Activated CD4-positive, alpha-beta T cell treated with anti-CD3 and anti-CD28 coated beads, Interleukin-2, amount 50 U/mL, for 4 hours (primary cell): Measurements from ENCODE around the gene RPL22L1.
"Not testable (repeated sequence)": the region's sequence is repeated elsewhere in the genome, so short reads cannot be mapped to it uniquely, and the experiment has no call there.

Source experiments
- DNase-seq, 2 experiments: peaks; one replicate each; pipeline ENCODE4 v3.0.0-alpha.2; 2020

Gene RPL22L1

DNA sequence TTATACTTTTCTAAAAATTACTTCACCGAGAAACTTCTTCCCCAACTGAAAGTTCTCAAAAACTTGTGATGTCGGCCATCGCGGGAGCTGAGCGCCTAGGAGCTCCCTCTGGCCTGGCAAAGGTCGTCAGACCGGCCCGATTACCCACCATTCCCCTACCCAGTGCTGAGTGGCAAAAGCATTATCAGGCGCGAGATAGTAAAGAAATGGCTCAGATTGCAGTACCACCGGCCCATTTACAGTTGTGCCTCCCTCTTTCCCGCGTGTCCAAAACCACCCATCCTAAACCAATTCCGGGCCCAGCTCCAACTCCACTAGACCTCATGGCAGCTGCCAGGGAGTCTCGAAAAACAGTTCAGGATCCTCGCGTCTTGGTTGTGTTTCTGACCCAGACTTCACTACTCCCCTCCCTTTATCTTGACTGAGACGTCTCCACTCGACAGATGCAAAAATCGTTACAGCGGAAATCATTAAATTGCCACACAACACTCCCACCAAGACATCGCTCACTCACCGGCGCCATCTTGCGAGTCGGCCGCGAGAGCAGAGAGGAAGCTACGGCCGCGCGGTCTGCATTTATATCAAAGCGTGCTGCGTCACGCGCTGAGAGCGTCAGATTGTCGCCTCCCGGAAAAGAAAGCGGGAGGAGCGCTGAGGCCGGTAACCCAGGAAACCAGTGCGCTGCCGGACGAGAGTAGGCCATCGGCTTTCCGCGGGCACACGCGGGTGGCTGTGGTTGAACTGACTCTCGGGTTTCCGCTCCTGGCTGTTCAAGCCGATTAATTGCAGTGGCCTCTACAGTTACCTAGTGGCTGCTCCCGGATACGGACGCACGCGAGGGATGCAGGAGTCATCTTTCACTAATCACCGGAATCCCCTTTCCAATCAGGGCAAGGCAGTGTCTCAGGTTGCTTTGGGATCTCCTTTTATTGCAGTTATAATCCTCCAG, at the start of gene RPL22L1:
Gene RPL22L1 (minus strand): TSS at position 551 of the 949 bp plus-strand sequence. CDS start 28 bp downstream, at position 523.
- peak; percentile 90 for DNase-seq

DNA sequence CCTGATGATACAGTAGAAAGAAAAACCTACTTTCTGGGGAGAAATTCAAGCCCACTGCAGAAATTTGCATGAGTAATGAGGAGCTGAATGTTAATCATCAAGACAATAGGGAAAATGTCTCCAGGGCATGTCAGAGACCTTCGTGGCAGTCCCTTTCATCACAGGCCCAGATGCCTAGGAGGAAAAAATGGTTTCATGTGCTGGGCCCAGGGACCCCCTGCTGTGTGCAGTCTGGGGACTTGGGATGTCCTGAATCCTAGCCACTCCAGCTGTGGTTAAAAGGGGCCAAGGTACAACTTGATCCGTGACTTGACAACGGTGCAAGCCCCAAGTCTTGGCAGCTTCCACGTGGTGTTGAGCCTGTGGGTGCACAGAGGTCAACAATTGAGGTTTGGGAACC, 48.7 kb upstream of the RPL22L1 start:
- DNase-seq, result no peak

DNA sequence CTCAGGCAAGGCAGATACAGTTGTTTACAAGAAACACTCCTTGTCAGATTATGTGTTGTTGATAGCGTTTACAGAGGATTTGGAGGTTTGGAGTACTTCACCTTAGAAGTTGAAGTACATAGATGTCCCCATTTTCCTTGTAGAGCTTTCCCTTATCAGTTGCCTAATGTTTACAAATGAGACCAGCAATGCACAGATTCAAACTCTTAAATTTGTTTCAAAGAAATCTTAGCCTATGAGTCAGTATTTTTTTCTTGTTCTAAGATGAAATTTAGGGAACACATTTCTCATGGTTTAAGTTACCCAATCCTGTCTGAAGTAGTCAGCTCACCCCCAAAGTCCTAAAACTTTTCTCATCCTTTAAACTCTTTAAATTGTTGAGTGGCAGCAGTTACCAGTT, 44.7 kb upstream of the RPL22L1 start:
- DNase-seq, result no peak

DNA sequence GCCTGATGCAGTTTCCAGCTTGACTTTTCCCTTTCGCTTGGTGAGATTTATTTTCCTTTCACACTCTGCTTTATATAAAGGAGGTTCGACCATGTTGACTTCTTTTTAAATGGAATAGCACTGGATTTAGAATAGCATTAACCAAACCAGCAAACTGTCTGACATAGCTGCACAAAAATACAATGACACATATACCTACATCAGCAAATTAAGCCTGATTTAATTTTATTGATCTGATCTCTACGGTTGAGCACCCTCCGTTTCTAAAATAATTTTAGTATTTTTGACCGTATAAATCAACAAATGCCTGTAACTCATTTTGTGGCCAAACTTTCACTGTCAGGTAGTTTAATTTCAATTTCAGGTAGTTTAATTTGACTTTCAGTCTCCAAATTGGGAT, 44.2 kb upstream of the RPL22L1 start:
- DNase-seq, result no peak

DNA sequence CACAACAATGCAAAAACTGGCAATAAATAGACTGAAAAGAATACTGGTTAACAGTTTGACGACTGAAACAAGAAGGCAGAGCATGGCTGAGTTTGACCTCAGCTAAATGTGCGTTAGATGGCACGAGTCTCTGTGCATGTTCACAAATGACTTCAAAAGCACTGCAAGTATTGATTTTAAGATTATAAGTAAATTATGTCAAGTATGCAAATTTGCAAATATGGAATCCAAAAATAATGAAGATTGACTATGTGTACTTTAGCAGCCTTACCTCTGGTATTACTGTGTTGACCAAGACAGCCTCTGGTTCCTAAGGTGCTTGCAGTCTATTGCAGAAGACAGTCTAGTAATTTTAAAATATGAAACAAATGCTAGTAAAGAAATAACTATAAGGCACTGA, 41.1 kb upstream of the RPL22L1 start:
- DNase-seq, result no peak

DNA sequence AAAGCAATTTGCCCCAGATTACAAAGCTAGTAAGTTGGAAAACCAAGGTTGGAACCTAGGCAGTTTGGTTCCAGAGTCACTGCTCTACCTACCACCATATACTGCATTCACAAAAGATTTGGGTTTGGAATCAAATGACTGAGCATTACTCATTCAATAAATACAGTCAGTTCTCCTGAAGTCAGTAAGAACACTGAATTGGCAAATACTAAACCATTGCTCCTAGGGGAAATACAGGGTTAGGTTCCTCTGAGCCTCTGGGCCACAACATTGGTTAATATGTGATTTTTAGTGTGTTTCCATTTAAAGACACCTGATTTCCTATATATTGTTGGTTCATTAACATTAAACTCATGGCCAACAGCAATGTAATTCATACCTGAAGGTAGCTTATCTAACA, 40.5 kb upstream of the RPL22L1 start:
- no peak for DNase-seq

DNA sequence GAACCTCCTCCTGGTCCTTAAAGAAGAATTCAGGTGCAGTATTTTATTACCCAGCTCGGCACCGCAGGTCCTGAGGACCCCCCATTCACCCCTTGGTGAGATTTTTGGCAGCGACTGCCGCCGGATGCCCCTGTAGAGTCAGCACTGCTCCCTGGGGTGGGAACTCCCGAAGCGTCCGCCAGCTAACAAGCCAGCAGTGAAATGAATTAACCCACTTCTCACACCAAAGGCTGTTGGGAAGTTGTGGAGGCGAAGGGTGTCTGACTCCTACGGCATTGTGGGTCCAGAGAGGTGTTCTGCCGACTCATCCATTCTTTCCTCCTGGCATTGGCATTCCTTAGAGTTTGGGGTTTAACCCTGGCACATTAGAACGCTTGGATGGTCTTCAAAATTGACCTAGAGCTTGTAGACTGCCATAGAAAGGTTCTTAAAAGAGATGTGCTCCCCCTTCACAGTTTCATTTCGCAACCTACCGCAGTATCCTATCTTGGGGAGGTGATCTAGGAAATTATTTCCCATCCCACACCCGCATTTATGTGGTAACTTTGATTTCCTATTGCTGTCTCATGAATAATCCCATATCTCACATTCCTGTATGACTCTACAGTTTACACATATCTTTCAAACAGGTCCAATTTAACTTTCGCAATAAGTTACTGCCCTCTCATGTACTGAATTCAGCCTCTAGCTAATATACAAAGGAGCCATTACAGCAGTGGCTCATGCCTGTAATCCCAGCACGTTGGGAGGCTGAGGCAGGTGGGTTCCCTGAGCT, 39.3 kb upstream of the RPL22L1 start:
- no peak for DNase-seq

DNA sequence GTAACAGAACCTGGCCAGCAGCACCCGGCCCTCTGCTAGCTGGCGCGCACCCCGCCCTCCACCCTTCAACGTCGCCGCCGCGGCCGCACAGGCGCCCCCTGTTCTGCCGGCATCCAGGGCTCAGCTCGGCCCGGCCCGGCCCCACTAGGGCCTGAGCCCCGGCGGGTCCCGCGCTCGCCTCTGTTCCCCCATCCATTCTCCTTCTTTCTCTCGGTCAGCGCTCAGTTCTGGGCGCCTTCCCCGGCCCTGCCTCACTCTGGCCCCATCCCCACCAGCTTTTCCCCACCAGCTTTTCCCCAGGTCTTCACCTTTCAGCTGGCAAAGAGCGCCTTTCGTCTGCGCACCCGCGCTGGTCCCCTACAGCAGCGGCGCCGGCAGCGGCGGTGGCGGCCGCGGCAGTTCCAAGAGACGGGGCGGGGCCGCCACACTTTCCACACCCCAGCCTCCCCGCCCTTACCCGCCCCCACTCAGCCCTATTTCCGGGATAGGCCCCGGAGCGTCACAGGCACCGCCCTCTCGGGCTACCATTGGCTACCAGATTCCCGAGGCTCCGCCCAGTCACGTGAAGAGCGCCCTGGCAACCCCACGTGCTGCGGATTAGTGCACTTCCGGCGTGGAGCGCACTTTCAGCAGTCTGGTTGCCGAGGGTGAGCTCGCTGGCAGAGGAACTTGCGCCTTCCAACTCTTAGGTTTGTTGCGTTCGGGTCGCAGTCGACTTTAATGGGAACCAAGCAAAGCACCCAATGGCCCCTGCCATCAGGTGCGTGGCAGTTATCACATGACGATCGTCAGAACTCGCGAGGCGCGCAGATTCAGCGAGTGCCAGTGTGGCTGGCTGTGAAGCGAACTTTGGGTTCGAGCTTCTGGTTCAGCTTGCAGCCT, 38.5 kb upstream of the RPL22L1 start, which contains the start of gene EIF5A2:
Gene EIF5A2 (minus strand): TSS at position 403 of the 882 bp plus-strand sequence. CDS start 831 bp downstream, outside the sequence.
- DNase-seq, result peak; percentile 95 to 96

DNA sequence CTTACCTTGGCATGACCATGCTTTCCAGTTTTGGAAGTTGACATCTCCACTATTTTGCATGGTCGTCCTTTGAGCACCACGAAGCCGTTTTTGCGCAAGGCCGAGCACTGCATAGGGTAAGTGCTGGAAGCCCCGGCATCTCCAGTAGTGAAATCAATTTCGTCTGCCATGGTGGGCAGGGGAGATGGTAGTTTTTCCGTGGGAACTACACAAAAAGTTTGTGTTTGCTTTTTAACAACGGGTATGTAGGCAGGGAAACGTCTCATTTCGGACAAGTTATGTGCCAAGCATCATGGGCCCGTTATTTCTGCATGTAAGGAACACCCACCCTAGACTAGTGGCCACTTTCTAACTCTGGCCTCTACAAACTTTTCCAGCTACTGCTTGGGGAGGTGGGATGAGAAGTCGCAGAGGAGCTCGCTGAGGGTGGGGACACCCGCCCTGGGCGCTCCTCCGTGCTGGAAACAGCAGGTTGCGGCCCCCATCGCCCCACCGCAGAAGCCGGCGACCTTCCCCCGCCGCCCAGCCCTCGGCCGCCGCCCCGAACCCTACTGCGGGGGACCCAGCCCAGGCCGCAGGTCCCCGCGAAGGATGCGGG, 37.7 kb upstream of the RPL22L1 start:
- no peak for DNase-seq

DNA sequence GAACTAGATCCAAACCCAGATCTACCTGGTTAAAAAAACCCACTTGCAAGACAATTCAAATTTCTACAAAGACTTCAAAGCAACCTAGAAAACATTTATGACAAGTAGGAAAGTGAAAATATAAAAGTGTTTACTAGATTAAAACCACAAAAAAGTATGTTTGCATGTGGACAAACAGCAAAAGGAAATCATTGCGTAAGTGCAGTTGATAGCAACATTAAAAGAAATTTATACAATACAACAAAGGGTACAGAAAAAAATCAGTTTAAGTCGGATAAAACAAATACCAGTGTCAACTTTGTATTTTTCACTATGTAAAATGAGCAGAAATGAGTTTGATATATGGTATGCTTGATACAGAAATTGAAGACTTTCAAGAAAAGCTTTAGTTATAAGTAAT, 35.9 kb upstream of the RPL22L1 start:
- DNase-seq, result no peak

DNA sequence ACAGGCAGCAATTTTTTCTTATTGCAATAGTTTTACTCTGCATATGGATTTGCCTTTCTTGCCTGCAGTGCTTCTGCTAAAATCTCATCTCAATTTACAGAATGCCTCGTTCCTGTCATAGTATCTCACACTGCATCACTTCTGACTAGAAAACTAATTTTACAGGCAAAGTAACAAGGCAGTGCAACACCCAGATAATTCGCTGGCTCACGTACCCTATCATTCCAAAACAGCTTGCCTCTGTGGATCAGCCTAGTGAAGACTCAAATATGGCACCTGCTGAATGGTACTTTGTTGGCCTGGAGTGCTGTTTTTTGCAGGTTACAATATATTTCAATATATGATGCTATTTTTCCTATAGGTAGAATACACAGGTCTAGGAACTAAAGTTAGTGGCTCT, 33.1 kb upstream of the RPL22L1 start:
- no peak for DNase-seq

DNA sequence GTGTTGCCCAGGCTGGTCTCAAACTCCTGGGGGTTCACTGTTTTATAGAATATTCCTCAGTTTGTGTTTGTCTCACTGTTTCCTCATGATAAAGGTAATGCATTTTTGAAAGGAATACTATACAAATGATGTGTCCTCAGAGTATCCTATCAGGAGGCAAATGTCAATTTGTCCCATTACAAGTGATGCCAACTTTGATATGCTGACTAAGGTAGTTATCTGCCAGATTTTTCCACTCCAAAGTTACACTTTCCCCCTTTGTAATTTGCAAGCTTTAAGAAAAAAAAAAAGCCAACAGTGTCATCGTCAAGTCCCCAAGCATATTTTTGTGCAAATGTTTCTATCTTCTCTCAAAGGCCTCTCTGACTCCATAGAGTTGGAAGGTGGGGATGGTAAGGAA, 29.5 kb upstream of the RPL22L1 start:
- no peak for DNase-seq

DNA sequence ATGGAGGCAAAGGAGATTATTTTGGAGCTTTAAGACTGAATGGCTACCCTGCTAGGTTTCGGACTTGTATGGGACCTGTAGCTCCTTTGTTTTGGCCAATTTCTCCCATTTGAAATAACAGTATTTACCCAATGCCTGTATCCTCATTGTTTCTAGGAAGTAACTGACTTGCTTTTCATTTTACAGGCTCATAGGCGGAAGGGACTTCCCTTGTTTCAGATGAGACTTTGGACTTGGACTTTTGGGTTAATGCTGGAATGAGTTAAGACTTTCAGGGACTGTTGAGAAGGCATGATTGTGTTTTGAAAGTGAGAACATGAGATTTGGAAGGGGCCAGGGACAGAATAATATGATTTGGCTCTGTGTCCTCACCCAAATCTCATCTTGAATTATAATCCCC, 28.0 kb upstream of the RPL22L1 start:
- no peak for DNase-seq

DNA sequence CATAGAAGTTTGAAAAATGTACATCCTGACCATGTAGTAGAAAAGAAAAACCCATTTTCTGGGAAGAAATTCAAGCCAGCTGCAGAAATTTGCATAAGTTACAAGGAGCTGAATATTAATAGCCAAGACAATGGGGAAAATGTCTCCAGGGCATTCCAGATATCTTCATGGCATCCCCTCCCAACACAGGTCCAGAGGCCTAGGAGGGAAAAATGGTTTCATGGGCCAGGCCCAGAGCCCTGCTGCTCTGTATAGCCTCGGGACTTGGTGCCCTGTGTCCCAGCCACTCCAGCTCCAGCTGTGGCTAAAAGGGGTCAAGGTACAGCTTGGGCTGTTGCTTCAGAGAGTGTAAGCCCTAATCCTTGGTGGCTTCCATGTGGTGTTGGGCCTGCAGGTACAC, 27.2 kb upstream of the RPL22L1 start:
- not testable (repeated sequence) for DNase-seq

DNA sequence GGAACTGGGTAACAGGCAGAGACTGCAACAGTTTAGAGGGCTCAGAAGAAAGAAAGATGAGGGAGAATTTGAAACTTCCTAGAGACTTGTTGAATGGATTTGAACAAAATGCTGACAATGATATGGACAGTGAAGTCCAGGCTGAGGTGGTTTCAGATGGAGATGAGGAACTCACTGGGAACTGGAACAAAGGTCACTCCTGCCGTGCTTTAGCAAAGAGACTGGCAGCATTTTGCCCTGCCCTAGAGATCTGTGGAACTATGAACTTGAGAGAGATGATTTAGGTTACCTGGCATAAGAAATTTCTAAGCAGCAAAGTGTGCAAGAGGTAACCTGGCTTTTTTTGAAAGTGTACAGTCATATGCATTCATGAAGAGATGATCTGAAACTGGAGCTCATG, 26.8 kb upstream of the RPL22L1 start:
- DNase-seq, result no peak

DNA sequence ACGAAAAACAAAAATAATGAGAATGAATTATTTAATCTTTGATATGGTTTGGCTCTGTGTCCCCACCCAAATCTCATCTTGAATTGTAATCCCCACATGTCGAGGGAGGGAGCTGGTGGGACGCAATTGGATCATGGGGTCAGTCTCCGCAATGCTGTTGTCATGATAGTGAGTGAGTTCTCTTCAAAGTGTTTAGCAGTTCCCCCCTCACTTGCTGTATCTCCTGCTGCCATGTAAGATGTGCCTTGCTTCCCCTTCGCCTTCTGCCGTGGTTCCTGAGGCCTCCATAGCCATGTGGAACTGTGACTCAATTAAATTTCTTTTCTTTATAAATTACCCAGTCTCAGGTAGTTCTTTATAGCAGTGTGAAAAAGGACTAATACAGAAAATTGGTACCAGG, 26.3 kb upstream of the RPL22L1 start:
- not testable (repeated sequence) for DNase-seq

DNA sequence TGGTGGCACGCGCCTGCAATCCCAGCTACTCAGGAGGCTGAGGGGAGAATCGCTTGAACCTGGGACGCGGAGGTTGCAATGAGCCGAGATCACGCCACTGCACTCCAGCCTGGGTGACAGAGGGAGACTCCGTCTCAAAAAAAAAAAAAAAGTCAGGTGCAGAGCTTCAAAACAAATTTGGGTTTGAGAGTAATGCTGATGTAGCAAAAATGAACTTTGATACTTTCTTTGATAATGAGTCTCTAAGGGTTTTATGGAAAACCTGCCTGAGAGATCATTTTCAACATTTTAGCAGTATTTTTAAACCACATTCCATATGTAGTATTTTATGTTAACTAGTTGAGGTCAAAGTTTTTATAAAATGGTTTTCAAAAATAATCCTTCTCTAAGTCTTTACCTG, 23.9 kb upstream of the RPL22L1 start:
- no peak for DNase-seq

DNA sequence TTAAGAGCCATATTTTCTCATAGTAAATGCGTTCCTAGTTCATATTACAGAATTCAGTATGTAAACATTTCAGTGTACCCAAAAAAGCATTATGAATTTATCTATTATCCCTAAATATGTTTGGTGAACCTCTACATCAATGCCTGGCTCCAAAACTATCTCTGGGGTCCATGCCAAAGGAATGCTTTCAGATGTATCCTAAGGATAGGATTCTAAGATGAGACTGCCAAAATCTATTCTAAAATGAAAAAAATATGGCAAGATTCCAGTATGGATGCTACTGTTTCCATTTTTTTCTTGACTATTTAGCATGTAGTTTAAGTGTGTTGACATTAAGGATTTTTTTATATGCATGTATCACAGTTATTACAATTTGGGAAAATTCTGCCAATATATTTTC, 19.6 kb upstream of the RPL22L1 start:
- DNase-seq, result no peak

DNA sequence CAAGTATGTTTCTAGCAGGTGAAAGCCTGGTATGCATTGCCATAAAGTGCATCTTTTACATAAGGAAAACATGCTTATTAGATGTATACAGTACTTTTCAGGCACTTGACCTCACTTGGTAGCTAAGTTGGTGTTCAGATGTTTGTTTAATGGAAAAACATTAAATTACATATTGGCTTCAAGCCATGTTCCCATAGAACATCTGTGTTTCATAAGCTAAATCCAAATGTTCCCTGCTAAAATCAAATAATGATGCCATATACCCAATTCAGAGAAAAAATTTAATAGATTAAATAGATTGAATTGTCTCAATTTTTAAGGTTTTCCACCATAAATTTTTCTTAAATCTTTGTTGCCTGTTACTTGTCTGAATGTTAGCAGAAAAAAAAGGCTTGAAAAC, 19.1 kb upstream of the RPL22L1 start:
- no peak for DNase-seq

DNA sequence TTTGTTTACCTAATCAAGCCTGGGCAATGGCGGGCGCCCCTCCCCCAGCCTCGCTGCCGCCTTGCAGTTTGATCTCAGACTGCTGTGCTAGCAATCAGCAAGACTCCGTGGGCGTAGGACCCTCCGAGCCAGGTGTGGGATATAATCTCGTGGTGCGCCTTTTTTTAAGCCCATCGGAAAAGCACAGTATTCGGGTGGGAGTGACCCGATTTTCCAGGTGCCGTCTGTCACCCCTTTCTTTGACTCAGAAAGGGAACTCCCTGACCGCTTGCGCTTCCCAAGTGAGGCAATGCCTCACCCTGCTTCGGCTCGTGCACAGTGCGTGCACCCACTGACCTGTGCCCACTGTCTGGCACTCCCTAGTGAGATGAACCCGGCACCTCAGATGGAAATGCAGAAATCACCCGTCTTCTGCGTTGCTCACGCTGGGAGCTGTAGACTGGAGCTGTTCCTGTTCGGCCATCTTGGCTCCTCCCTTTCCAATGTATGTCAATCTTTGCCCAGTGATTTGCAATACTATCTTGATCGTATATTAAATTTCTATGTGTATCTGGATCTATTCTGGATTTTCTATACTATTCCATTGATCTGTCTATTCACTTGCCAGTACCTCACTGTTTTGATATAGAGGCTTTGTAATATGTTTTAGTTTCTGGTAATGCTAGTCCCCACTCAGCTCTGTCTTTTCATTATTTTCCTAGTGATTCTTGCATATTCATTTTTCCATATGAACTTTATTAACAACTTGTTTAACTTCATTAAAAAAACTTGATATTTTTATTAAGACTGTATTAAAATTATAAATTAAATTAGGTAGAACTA, 14.3 kb upstream of the RPL22L1 start:
- not testable (repeated sequence) for DNase-seq

DNA sequence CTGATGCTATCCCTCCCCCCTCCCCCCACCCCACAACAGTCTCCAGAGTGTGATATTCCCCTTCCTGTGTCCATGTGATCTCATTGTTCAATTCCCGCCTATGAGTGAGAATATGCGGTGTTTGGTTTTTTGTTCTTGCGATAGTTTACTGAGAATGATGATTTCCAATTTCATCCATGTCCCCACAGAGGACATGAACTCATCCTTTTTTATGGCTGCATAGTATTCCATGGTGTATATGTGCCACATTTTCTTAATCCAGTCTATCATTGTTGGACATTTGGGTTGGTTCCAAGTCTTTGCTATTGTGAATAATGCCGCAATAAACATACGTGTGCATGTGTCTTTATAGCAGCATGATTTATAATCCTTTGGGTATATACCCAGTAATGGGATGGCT, 8.7 kb upstream of the RPL22L1 start:
- not testable (repeated sequence) for DNase-seq
